K562 (cell line): ENCODE data around the gene RIOK3. TPM values are rescaled to one million over a fixed set of nuclear protein-coding genes. Genes with fewer than 3 reads are reported as not detected.

Experiments used
- ELF2 ChIP-seq: fragments of 250-450 bp; sonication (Bioruptor Pico); IDR thresholded peaks from 2 replicates; pipeline ENCODE4 v1.5.0; 2021; ENCODE audit warnings: mild to moderate bottlenecking
- HES1 ChIP-seq: fragments of 450-650 bp; IDR thresholded peaks from 2 replicates; pipeline ENCODE4 v1.6.1; 2016; ENCODE audit warnings: low read depth, mild to moderate bottlenecking, moderate library complexity
- KLF16 ChIP-seq: IDR thresholded peaks from 2 replicates; pipeline ENCODE4 v1.6.1; 2016; ENCODE audit warnings: antibody characterized with exemption
- NCOA2 ChIP-seq, 2 experiments: fragments of 450-650 bp; IDR thresholded peaks; 2 replicates each; pipeline ENCODE4 v1.6.1; 2018; ENCODE audit warnings: mild to moderate bottlenecking in 2 of 2, moderate library complexity in 1 of 2; ENCODE audit not compliant: partially characterized antibody in 2 of 2
- NFATC3 ChIP-seq: fragments of 450-650 bp; IDR thresholded peaks from 2 replicates; pipeline ENCODE4 v1.6.1; 2017; ENCODE audit warnings: mild to moderate bottlenecking
- POLR3G ChIP-seq: IDR thresholded peaks from 2 replicates; pipeline ENCODE4 v1.6.1; 2011; ENCODE audit not compliant: insufficient read length, insufficient replicate concordance; ENCODE audit errors: extremely low read depth
- PYGO2 ChIP-seq: fragments of 450-650 bp; IDR thresholded peaks from 2 replicates; pipeline ENCODE4 v1.6.1; 2016; ENCODE audit warnings: mild to moderate bottlenecking, missing genetic modification characterization, moderate library complexity, missing compliant biosample characterization
- SMAD4 ChIP-seq: fragments of 250-450 bp; sonication (Bioruptor Pico); conservative IDR thresholded peaks from 2 replicates; pipeline ENCODE4 v1.8.0; 2021; ENCODE audit warnings: inconsistent platforms, mild to moderate bottlenecking, moderate library complexity
- SMC3 ChIP-seq: conservative IDR thresholded peaks from 2 replicates; pipeline ENCODE4 v1.6.1; 2011; ENCODE audit warnings: low read depth, low read length, improper control_type of control experiment; ENCODE audit not compliant: insufficient read depth
- ZBTB43 ChIP-seq: sonication (generic); formaldehyde crosslinking; IDR thresholded peaks from 2 replicates; pipeline ENCODE4 v1.8.0; 2023; ENCODE audit warnings: mild to moderate bottlenecking, missing genetic modification reagents
- ZBTB5 ChIP-seq: fragments of 450-650 bp; IDR thresholded peaks from 2 replicates; pipeline ENCODE4 v1.6.1; 2017; ENCODE audit warnings: antibody characterized with exemption
- ZHX1 ChIP-seq: fragments of 150-350 bp; conservative IDR thresholded peaks from 2 replicates; pipeline ENCODE4 v1.6.1; 2014; ENCODE audit warnings: low read length
- polyA plus RNA-seq, 8 experiments: library from polyadenylated mRNA; depleted of rRNA in 4 of 8; stranded (reverse) in 5 of 8; unstranded in 3 of 8; fragments of >200 nt; fragmentation: Nextera tagmentation in 2 of 8; fragmentation: Illumina TruSeq in 1 of 8; extraction: Ambion mirVana in 2 of 8; extraction: Trizol in 1 of 8; gene quantifications; 2 replicates each; pipeline versions ENCODE4 v1.2.1 to v1.2.3, GENCODE V29; 2011 to 2014; ENCODE audit warnings: inconsistent platforms in 1 of 8, missing spikeins in 1 of 8
- total RNA-seq, 7 experiments: library from RNA; depleted of rRNA in 6 of 7; stranded (reverse); fragments of >200 nt in 6 of 7; fragmentation: Illumina TruSeq in 2 of 7; extraction: Trizol in 2 of 7; gene quantifications; 2 replicates each; pipeline versions ENCODE4 v1.2.1 to v1.2.3, GENCODE V29; 2011 to 2021; ENCODE audit warnings: low replicate concordance in 1 of 7

Gene RIOK3
- total and polyA plus RNA-seq, 9 of the 15 experiments (the other 6 are each of a cell fraction or from before 2014, with no cell fraction given): 21.4 to 89.5 (median 62.9) TPM

GRCh38 chr18:23487738-23488570, 34.9 kb downstream of the RIOK3 start (continued):
- TF ChIP-seq ZHX1 (no peak), ZBTB5 (0 out of 2 replicates have a peak, but pooled peaks have one; percentile 53), HES1 (0 out of 2 replicates have a peak, but pooled peaks have one; percentile 32), ELF2 (CRISPR knock-in tag) (no peak), PYGO2 (tag) (no peak), SMAD4 (CRISPR knock-in tag) (0 out of 2 replicates have a peak, but pooled peaks have one; percentile 28), NFATC3 (peak; percentile 92), KLF16 (peak; percentile 21; the same call in 1 of the 2 replicates), POLR3G (no peak), NCOA2 (IDR thresholded peaks at IDR 0.05; ENCODE audit: partially characterized antibody in 2 of 2) (no peak), SMC3 (no peak), ZBTB43 (CRISPR knock-in tag) (no peak)
